Measurements from ENCODE around the gene FERMT1. TPM values are rescaled to one million over a fixed set of nuclear protein-coding genes. Genes with fewer than 3 reads are reported as not detected.

FERMT1 gene
- total and polyA plus RNA-seq, 2 experiments from 2014 or later = 16.2 to 18.3 TPM

DNA sequence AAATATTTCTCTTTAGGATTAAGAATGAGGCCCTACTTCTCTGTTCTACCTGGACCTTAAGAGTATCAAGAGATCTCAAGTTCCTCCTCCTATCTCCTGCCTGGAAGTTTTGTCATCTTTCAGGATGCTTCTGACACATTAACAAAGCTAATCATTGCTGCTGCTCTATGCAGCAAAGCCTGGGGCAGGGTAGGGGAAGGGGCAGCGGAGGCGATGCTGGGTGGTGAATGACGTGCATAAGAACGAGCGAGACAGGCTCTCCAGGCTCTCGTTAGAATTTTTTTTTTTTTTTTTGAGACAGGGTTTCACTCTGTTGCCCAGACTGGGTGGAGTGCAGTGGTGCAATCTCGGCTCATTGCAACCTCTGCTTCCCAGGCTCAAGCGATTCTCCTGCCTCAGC lies 31.2 kb downstream of the FERMT1 start:
- H3K4me2 ChIP-seq = no peak overlapping the region
- H3K4me3 Mint-ChIP-seq = no peak overlapping the region
- no peaks in the 10 kb centered on the region for H3K79me2 ChIP-seq (replicated peaks; ENCODE audit: insufficient read depth)
- no peak for DNase-seq (ENCODE audit: low spot score)
- H3K27me3 Mint-ChIP-seq (ENCODE audit: insufficient read depth, low read depth, poor library complexity) = no peaks in the 10 kb centered on the region
- peaks cover 14% of the 10 kb centered on the region for H3K36me3 Mint-ChIP-seq (ENCODE audit: low read depth)
- H3K4me1 ChIP-seq (ENCODE audit: insufficient read depth) = no peaks in the 10 kb centered on the region
- TF ChIP-seq, protein P1, sequence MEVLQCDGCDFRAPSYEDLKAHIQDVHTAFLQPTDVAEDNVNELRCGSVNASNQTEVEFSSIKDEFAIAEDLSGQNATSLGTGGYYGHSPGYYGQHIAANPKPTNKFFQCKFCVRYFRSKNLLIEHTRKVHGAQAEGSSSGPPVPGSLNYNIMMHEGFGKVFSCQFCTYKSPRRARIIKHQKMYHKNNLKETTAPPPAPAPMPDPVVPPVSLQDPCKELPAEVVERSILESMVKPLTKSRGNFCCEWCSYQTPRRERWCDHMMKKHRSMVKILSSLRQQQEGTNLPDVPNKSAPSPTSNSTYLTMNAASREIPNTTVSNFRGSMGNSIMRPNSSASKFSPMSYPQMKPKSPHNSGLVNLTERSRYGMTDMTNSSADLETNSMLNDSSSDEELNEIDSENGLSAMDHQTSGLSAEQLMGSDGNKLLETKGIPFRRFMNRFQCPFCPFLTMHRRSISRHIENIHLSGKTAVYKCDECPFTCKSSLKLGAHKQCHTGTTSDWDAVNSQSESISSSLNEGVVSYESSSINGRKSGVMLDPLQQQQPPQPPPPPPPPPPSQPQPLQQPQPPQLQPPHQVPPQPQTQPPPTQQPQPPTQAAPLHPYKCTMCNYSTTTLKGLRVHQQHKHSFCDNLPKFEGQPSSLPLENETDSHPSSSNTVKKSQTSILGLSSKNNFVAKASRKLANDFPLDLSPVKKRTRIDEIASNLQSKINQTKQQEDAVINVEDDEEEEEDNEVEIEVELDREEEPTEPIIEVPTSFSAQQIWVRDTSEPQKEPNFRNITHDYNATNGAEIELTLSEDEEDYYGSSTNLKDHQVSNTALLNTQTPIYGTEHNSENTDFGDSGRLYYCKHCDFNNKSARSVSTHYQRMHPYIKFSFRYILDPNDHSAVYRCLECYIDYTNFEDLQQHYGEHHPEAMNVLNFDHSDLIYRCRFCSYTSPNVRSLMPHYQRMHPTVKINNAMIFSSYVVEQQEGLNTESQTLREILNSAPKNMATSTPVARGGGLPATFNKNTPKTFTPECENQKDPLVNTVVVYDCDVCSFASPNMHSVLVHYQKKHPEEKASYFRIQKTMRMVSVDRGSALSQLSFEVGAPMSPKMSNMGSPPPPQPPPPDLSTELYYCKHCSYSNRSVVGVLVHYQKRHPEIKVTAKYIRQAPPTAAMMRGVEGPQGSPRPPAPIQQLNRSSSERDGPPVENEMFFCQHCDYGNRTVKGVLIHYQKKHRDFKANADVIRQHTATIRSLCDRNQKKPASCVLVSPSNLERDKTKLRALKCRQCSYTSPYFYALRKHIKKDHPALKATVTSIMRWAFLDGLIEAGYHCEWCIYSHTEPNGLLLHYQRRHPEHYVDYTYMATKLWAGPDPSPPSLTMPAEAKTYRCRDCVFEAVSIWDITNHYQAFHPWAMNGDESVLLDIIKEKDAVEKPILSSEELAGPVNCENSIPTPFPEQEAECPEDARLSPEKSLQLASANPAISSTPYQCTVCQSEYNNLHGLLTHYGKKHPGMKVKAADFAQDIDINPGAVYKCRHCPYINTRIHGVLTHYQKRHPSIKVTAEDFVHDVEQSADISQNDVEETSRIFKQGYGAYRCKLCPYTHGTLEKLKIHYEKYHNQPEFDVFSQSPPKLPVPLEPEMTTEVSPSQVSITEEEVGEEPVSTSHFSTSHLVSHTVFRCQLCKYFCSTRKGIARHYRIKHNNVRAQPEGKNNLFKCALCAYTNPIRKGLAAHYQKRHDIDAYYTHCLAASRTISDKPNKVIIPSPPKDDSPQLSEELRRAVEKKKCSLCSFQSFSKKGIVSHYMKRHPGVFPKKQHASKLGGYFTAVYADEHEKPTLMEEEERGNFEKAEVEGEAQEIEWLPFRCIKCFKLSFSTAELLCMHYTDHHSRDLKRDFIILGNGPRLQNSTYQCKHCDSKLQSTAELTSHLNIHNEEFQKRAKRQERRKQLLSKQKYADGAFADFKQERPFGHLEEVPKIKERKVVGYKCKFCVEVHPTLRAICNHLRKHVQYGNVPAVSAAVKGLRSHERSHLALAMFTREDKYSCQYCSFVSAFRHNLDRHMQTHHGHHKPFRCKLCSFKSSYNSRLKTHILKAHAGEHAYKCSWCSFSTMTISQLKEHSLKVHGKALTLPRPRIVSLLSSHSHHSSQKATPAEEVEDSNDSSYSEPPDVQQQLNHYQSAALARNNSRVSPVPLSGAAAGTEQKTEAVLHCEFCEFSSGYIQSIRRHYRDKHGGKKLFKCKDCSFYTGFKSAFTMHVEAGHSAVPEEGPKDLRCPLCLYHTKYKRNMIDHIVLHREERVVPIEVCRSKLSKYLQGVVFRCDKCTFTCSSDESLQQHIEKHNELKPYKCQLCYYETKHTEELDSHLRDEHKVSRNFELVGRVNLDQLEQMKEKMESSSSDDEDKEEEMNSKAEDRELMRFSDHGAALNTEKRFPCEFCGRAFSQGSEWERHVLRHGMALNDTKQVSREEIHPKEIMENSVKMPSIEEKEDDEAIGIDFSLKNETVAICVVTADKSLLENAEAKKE (CRISPR knock-in tag; IDR thresholded peaks at IDR 0.05) = no peak
- TF ChIP-seq, protein P2, sequence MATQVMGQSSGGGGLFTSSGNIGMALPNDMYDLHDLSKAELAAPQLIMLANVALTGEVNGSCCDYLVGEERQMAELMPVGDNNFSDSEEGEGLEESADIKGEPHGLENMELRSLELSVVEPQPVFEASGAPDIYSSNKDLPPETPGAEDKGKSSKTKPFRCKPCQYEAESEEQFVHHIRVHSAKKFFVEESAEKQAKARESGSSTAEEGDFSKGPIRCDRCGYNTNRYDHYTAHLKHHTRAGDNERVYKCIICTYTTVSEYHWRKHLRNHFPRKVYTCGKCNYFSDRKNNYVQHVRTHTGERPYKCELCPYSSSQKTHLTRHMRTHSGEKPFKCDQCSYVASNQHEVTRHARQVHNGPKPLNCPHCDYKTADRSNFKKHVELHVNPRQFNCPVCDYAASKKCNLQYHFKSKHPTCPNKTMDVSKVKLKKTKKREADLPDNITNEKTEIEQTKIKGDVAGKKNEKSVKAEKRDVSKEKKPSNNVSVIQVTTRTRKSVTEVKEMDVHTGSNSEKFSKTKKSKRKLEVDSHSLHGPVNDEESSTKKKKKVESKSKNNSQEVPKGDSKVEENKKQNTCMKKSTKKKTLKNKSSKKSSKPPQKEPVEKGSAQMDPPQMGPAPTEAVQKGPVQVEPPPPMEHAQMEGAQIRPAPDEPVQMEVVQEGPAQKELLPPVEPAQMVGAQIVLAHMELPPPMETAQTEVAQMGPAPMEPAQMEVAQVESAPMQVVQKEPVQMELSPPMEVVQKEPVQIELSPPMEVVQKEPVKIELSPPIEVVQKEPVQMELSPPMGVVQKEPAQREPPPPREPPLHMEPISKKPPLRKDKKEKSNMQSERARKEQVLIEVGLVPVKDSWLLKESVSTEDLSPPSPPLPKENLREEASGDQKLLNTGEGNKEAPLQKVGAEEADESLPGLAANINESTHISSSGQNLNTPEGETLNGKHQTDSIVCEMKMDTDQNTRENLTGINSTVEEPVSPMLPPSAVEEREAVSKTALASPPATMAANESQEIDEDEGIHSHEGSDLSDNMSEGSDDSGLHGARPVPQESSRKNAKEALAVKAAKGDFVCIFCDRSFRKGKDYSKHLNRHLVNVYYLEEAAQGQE (IDR thresholded peaks at IDR 0.05; ENCODE audit: unreplicated experiment) = no peak
- no peak for TF ChIP-seq STAT1 (IDR thresholded peaks at IDR 0.05; ENCODE audit: unreplicated experiment)
- TF ChIP-seq CREB1 (CRISPR knock-in tag; IDR thresholded peaks at IDR 0.05; ENCODE audit: low read depth) = no peak
- no peaks in the 10 kb centered on the region for H3K27me3 ChIP-seq (ENCODE audit: insufficient read depth)
- H3F3A ChIP-seq (replicated peaks; ENCODE audit: low read depth) = no peaks in the 10 kb centered on the region
- 0 out of 3 replicates have a peak, but pooled peaks cover 5% of the 10 kb centered on the region for H3K4me1 Mint-ChIP-seq
- H3K27ac Mint-ChIP-seq = no peak overlapping the region
- H3K27ac ChIP-seq (ENCODE audit: low read depth) = no peak overlapping the region
- no peak overlapping the region for H3K4me3 ChIP-seq
- no peak for ATAC-seq
- no peaks in the 10 kb centered on the region for H3K9me3 Mint-ChIP-seq
- peaks cover 12% of the 10 kb centered on the region for H3K36me3 ChIP-seq (ENCODE audit: insufficient read depth)
- no peak overlapping the region for H2AFZ ChIP-seq
- no peaks in the 10 kb centered on the region for H3K9me2 ChIP-seq (ENCODE audit: insufficient read depth)
- peaks cover 3% of the 10 kb centered on the region; the same call in 1 of the 2 replicates for H4K20me1 ChIP-seq (replicated peaks; ENCODE audit: insufficient read depth)

All from GM23338 (cell line).